H1 (cell line): ENCODE measurements around the gene TGFBI. TPM values are rescaled to one million over a fixed set of nuclear protein-coding genes. Genes with fewer than 3 reads are reported as not detected.

Experiments
- CTCF ChIA-PET: fragments of 300-600 bp; sonication (Branson Sonifier 250); formaldehyde crosslinking; loops from one replicate; lab custom pipeline; 2021; ENCODE audit not compliant: partially characterized antibody; lab: Charles Lee
- POLR2A ChIA-PET: fragments of 300-600 bp; sonication (Branson Sonifier 250); formaldehyde crosslinking; loops from one replicate; lab custom pipeline; 2021; ENCODE audit warnings: inconsistent platforms; ENCODE audit not compliant: partially characterized antibody; lab: Charles Lee
- DNase-seq, 2 experiments: peaks; one replicate each; pipeline versions ENCODE4 v3.0.0 to v3.0.0-alpha.2; 2010 to 2022; ENCODE audit warnings: low spot score in 2 of 2, low read depth in 1 of 2, mixed read lengths in 1 of 2
- FAIRE-seq: peaks from 2 replicates; lab custom pipeline; 2011; peaks lifted over from hg19 to GRCh38; lab: Jason Lieb, UNC
- H2AFZ ChIP-seq: 2 replicates; pipeline ENCODE4 v1.8.1; 2012; ENCODE audit warnings: low read length, inconsistent platforms
- H2AK5ac ChIP-seq: 2 replicates; pipeline ENCODE4 v1.6.1; 2013; ENCODE audit warnings: low read depth, low read length
- H2BK120ac ChIP-seq: replicated peaks from 2 replicates; pipeline ENCODE3; 2013; ENCODE audit warnings: low read depth, low read length, inconsistent platforms
- H2BK12ac ChIP-seq: 2 replicates; pipeline ENCODE4 v1.6.1; 2013; ENCODE audit warnings: low read depth, low read length
- H2BK15ac ChIP-seq: 2 replicates; pipeline ENCODE4 v1.6.1; 2013; ENCODE audit warnings: low read length
- H2BK20ac ChIP-seq: 2 replicates; pipeline ENCODE4 v1.6.1; 2013; ENCODE audit warnings: low read length
- H2BK5ac ChIP-seq: 2 replicates; pipeline ENCODE4 v1.6.1; 2013; ENCODE audit warnings: low read depth, low read length
- H3K14ac ChIP-seq: 2 replicates; pipeline ENCODE4 v1.6.1; 2013; ENCODE audit warnings: inconsistent platforms; ENCODE audit not compliant: insufficient read length
- H3K18ac ChIP-seq: 2 replicates; pipeline ENCODE4 v1.6.1; 2013; ENCODE audit warnings: low read length; ENCODE audit errors: extremely low read depth
- H3K23ac ChIP-seq: 2 replicates; pipeline ENCODE4 v1.6.1; 2013; ENCODE audit warnings: inconsistent platforms; ENCODE audit not compliant: insufficient read length
- H3K23me2 ChIP-seq: 2 replicates; pipeline ENCODE4 v1.6.1; 2013; ENCODE audit warnings: low read depth, low read length
- H3K27ac ChIP-seq: 2 replicates; pipeline ENCODE4 v1.6.1; 2011; ENCODE audit warnings: low read depth, low read length, inconsistent platforms
- H3K27me3 ChIP-seq, 4 experiments: replicated peaks in 1 of 4; 1 replicate in 1 of 4; 2 replicates in 3 of 4; pipeline versions ENCODE4 v1.6.1 to v1.8.1; 2011 to 2013; ENCODE audit warnings: low read length in 3 of 4, mild to moderate bottlenecking in 3 of 4, inconsistent platforms in 2 of 4, mixed read lengths in 2 of 4, moderate library complexity in 1 of 4; ENCODE audit not compliant: control insufficient read depth in 3 of 4, insufficient read depth in 3 of 4; ENCODE audit errors: extremely low read depth in 1 of 4
- H3K36me3 ChIP-seq, 4 experiments: 2 replicates each; pipeline versions ENCODE4 v1.6.1 to v1.8.1; 2011 to 2013; ENCODE audit warnings: mild to moderate bottlenecking in 4 of 4, low read length in 3 of 4, moderate library complexity in 2 of 4, control low read depth in 1 of 4, inconsistent platforms in 1 of 4; ENCODE audit not compliant: insufficient read depth in 4 of 4, control insufficient read depth in 2 of 4
- H3K4ac ChIP-seq: replicated peaks from 2 replicates; pipeline ENCODE3; 2013; ENCODE audit warnings: low read length, low read depth, mixed read lengths, inconsistent platforms; ENCODE audit not compliant: insufficient read length
- H3K4me1 ChIP-seq, 4 experiments: replicated peaks in 1 of 4; 1 replicate in 1 of 4; 2 replicates in 3 of 4; pipeline versions ENCODE4 v1.6.1 to v1.8.1; 2011 to 2013; ENCODE audit warnings: low read length in 3 of 4, inconsistent platforms in 2 of 4, mixed read lengths in 1 of 4; ENCODE audit not compliant: insufficient read depth in 4 of 4, control insufficient read depth in 3 of 4
- H3K4me2 ChIP-seq, 2 experiments: 2 replicates each; pipeline versions ENCODE4 v1.6.1 to v1.8.1; 2011 to 2013; ENCODE audit warnings: low read depth in 2 of 2, low read length in 2 of 2, control low read depth in 1 of 2, inconsistent platforms in 1 of 2, mild to moderate bottlenecking in 1 of 2; ENCODE audit not compliant: insufficient read depth in 1 of 2
- H3K4me3 ChIP-seq, 4 experiments: fragments of 200-600, 300-600 bp in 1 of 4; sonication (generic), shearing (Covaris generic), sonication (Bioruptor Twin) in 1 of 4; 2 replicates each; pipeline versions ENCODE4 v1.5.1 to v1.8.1; 2011 to 2016; ENCODE audit warnings: low read length in 4 of 4, low read depth in 3 of 4, control low read depth in 2 of 4, inconsistent platforms in 2 of 4, mild to moderate bottlenecking in 2 of 4, mixed read lengths in 1 of 4, moderate library complexity in 1 of 4; ENCODE audit not compliant: insufficient read depth in 2 of 4; ENCODE audit errors: extremely low read depth in 1 of 4
- H3K56ac ChIP-seq: replicated peaks from 2 replicates; pipeline ENCODE3; 2013; ENCODE audit warnings: low read depth, mild to moderate bottlenecking, mixed read lengths, low read length, inconsistent platforms; ENCODE audit not compliant: insufficient read length
- H3K79me1 ChIP-seq: 2 replicates; pipeline ENCODE4 v1.6.1; 2013; ENCODE audit warnings: low read depth, low read length, control low read depth
- H3K79me2 ChIP-seq, 2 experiments: 2 replicates each; pipeline versions ENCODE4 v1.6.1 to v1.8.1; 2012 to 2013; ENCODE audit warnings: low read length in 2 of 2, mild to moderate bottlenecking in 2 of 2, inconsistent platforms in 1 of 2; ENCODE audit not compliant: insufficient read depth in 2 of 2, control insufficient read depth in 1 of 2
- H3K9ac ChIP-seq, 4 experiments: replicated peaks in 1 of 4; 1 replicate in 1 of 4; 2 replicates in 3 of 4; pipeline versions ENCODE4 v1.6.1 to v1.8.1; 2011 to 2013; ENCODE audit warnings: low read depth in 3 of 4, low read length in 3 of 4, control low read depth in 2 of 4, mild to moderate bottlenecking in 2 of 4, moderate library complexity in 2 of 4, inconsistent platforms in 1 of 4; ENCODE audit errors: extremely low read depth in 1 of 4
- H3K9me3 ChIP-seq, 2 experiments: 2 replicates each; pipeline versions ENCODE4 v1.6.1 to v1.8.1; 2012 to 2013; ENCODE audit warnings: mild to moderate bottlenecking in 2 of 2, moderate library complexity in 2 of 2, control low read depth in 1 of 2, inconsistent platforms in 1 of 2, low read depth in 1 of 2, low read length in 1 of 2, mixed read lengths in 1 of 2; ENCODE audit not compliant: insufficient read depth in 2 of 2
- H4K20me1 ChIP-seq, 2 experiments: replicated peaks in 1 of 2; 2 replicates each; pipeline versions ENCODE3 to v1.8.1; 2011 to 2013; ENCODE audit warnings: inconsistent platforms in 2 of 2, low read length in 2 of 2, mild to moderate bottlenecking in 1 of 2; ENCODE audit not compliant: insufficient read depth in 2 of 2, control insufficient read depth in 1 of 2
- H4K5ac ChIP-seq: 2 replicates; pipeline ENCODE4 v1.6.1; 2013; ENCODE audit warnings: low read length, low read depth, mixed read lengths, inconsistent platforms; ENCODE audit not compliant: insufficient read length
- H4K8ac ChIP-seq: 2 replicates; pipeline ENCODE4 v1.8.0; 2013; ENCODE audit warnings: mild to moderate bottlenecking, moderate library complexity, low read length, inconsistent platforms; ENCODE audit not compliant: insufficient read depth; ENCODE audit errors: extremely low read depth
- H4K91ac ChIP-seq: replicated peaks from 2 replicates; pipeline ENCODE3; 2013; ENCODE audit warnings: low read length, mixed read lengths, inconsistent platforms; ENCODE audit not compliant: insufficient read length
- WGBS, 2 experiments: shearing (Covaris generic) in 1 of 2; methylation state at CpG; one replicate each; pipeline versions ENCODE4 v1.1.6 to v1.1.7; 2013 to 2015; ENCODE audit warnings: low lambda C conversion rate in 2 of 2, mixed read lengths in 2 of 2, inconsistent platforms in 1 of 2, low coverage in 1 of 2, missing lambda C conversion rate in 1 of 2; ENCODE audit not compliant: insufficient replicate concordance in 2 of 2, insufficient coverage in 1 of 2, insufficient read length in 1 of 2; ENCODE audit errors: extremely low coverage in 1 of 2, missing lambda C conversion rate in 1 of 2; 5-methylcytosine and 5-hydroxymethylcytosine counted together
- polyA plus RNA-seq, 7 experiments: library from polyadenylated mRNA; depleted of rRNA in 3 of 7; stranded (reverse) in 5 of 7; unstranded in 2 of 7; fragments of >200 nt in 5 of 7; fragments of 200-250 nt in 2 of 7; gene quantifications; 1 replicate in 5 of 7; 2 replicates in 1 of 7; 4 replicates in 1 of 7; pipeline versions ENCODE4 v1.2.1 to v1.2.3, GENCODE V29; 2011 to 2013; ENCODE audit warnings: missing spikeins in 2 of 7, mixed read lengths in 2 of 7
- total RNA-seq: library from RNA; stranded (reverse); fragmentation: NEBNext Ultra II Directional; extraction: Animal tissue kit (Norgen Biotek cat#: 25700); gene quantifications from 2 replicates; pipeline ENCODE4 v1.2.1, GENCODE V29; 2021

TGFBI gene
- total and polyA plus RNA-seq, 2 of the 8 experiments (the other 6 are each of a cell fraction or from before 2014, with no cell fraction given) = 6.0 to 8.5 TPM

GRCh38 chr5:136039202-136039601, 10.4 kb downstream of the TGFBI start:
- Histone ChIP-seq H3K56ac (no peak overlapping the region), H3K4me2 (no peak overlapping the region), H3K79me2 (no peaks in the 10 kb centered on the region), H4K91ac (no peak overlapping the region), H2AK5ac (no peak overlapping the region), H4K8ac (no peak overlapping the region), H3K4me1 (peaks cover 0 to 4% (median under 1%) of the 10 kb centered on the region in 4 experiments; a peak in 2 of 7 replicates), H3K36me3 (no peaks in the 10 kb centered on the region), H3K4me3 (no peak overlapping the region), H2BK15ac (no peak overlapping the region), H3K27me3 (peaks cover 0 to 4% (median 0%) of the 10 kb centered on the region in 4 experiments; a peak in 1 of 7 replicates), H4K5ac (no peak overlapping the region), H3K23ac (no peak overlapping the region), H2BK120ac (no peak overlapping the region), H4K20me1 (no peaks in the 10 kb centered on the region), H3K14ac (no peak overlapping the region), H2BK5ac (no peak overlapping the region), H3K27ac (no peak overlapping the region), H2BK12ac (no peak overlapping the region), H2AFZ (no peak overlapping the region), H3K9ac (no peak overlapping the region), H3K23me2 (no peaks in the 10 kb centered on the region), H3K4ac (no peak overlapping the region), H2BK20ac (no peak overlapping the region), H3K18ac (no peak overlapping the region), H3K9me3 (no peaks in the 10 kb centered on the region), H3K79me1 (no peaks in the 10 kb centered on the region)
- DNase-seq (no peak), FAIRE-seq (no peak)
- ChIA-PET POLR2A (no interaction called here), CTCF (interaction anchor here (1.0 kb wide), 1 partner anchor 102 kb away, joined by 3 read pairs; no protein-coding TSS in a partner anchor)
- WGBS, 2 experiments = 97% methylated on average over 2 of the region's 2 CpGs; no CpG with 5 or more reads in 1 of the 2 experiments
